Lower leg skin (tissue), 4 donors: ENCODE data around the gene BAG2. TPM values are rescaled to one million over a fixed set of nuclear protein-coding genes. Genes with fewer than 3 reads are reported as not detected.
A peak's percentile ranks its signal among the peaks of the same experiment; 100 is the strongest.

Experiments used
- DNase-seq, 2 donors: peaks; one replicate each; pipeline ENCODE4 v3.0.0-alpha.2; 2019; ENCODE audit warnings: low spot score in 2 of 2
- H3K4me3 ChIP-seq: fragments of 200-600 bp; sonication (generic); 2 replicates; pipeline ENCODE4 v1.5.1; 2017; ENCODE audit warnings: mild to moderate bottlenecking, low read depth; ENCODE audit not compliant: poor library complexity, severe bottlenecking
- POLR2A ChIP-seq, 2 donors: fragments of 450-650 bp; IDR thresholded peaks; one replicate each; pipeline ENCODE4 v1.6.1; 2016 to 2017; ENCODE audit warnings: antibody characterized with exemption in 2 of 2, mild to moderate bottlenecking in 1 of 2, moderate library complexity in 1 of 2
- WGBS, 2 donors: methylation state at CpG; one replicate each; pipeline ENCODE4 v1.1.5; 2018; 5-methylcytosine and 5-hydroxymethylcytosine counted together
- intact Hi-C: fragments of 100-400 bp; cut with DNase I; formaldehyde crosslinking; loops from one replicate; pipeline ENCODE4 v1.15.0; 2023; ENCODE audit warnings: low total_unique reads
- total RNA-seq, 4 donors: library from RNA; depleted of rRNA; stranded (reverse); fragments of >200 nt; gene quantifications; one replicate each; pipeline ENCODE4 v1.1.0, GENCODE V29; 2016
- TF ChIP-seq, protein P1 (sequence below), 3 donors: fragments of 450-650 bp; IDR thresholded peaks; one replicate each; pipeline ENCODE4 v1.5.1; 2016; ENCODE audit warnings: antibody characterized with exemption in 3 of 3, mild to moderate bottlenecking in 3 of 3, moderate library complexity in 2 of 3

Gene BAG2
- total RNA-seq, 4 donors from 2014 or later: 0.49 to 1.2 (median 1.0) TPM

DNA sequence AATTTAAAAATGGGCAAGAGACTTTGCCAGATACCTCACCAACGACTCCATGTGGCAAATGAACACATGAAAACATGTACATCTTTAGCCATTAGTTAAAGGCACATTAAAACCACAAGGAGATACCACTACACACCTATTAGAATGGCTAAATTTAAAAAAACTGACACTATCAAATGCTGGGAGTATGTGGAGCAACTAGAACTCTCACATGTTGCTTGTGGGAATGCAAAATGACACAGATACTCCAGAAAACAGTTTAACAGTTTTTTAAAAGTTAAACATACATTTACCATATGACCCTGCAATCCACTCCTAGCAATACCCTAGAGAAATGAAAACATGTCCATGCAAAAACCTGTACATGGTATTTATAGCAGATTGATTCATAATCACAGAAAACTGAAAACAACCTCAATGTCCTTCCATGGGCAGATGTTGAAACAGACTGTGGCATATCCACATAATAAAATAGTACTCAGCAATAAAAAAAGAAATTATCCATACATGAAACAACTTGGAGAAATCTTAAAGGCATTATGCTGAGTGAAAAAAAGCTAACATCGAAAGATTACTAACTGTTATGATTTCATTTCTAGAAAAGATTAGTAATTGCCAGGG, 48.1 kb downstream of the BAG2 start:
- intact Hi-C loops: no loop called here
- H3K4me3 ChIP-seq: no peak overlapping the region
- TF ChIP-seq, protein P1, sequence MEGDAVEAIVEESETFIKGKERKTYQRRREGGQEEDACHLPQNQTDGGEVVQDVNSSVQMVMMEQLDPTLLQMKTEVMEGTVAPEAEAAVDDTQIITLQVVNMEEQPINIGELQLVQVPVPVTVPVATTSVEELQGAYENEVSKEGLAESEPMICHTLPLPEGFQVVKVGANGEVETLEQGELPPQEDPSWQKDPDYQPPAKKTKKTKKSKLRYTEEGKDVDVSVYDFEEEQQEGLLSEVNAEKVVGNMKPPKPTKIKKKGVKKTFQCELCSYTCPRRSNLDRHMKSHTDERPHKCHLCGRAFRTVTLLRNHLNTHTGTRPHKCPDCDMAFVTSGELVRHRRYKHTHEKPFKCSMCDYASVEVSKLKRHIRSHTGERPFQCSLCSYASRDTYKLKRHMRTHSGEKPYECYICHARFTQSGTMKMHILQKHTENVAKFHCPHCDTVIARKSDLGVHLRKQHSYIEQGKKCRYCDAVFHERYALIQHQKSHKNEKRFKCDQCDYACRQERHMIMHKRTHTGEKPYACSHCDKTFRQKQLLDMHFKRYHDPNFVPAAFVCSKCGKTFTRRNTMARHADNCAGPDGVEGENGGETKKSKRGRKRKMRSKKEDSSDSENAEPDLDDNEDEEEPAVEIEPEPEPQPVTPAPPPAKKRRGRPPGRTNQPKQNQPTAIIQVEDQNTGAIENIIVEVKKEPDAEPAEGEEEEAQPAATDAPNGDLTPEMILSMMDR (IDR thresholded peaks at IDR 0.05): no peak
- no peak for TF ChIP-seq POLR2A (IDR thresholded peaks at IDR 0.05)
- WGBS, 2 donors: 87 to 88% methylated on average over 2 of the region's 2 CpGs
- no peak for DNase-seq

DNA sequence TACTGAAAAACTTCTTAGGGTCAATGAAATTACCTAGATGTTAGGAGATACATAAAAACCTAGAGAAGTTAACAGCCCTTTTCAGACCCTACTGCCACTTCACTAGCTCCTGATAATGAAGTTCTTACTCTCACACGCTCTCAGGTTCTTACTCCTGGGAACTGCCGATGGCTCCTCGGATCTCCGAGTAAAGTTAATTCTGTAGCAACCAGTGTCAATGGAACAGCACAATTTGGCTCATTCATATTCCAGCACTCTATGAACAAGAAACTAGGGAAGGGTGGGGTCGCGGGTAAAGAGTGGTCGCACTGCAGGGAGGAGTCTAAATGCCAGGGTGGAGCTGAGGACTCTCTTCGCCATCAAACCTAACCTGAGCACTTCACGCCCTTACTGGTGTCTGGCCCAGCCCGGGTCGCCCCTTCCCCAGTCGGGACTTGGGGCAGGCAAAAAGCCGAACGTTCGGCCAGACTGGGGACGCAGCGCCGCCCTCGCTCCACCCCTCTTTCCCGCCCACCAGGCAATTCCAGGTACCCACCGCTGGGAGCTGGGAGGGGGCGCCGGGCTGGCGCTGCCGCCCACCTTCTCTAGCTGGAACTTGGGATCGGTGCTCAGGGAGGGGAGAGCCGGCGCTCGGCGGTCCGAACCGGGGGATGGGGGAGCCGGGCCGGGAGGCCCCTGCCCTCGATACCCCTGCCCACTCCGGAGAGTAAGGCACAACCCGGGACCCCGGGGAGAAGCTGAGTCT, 49.2 kb downstream of the BAG2 start:
- DNase-seq: peak; percentile 19 to 90
- TF ChIP-seq, protein P1 (IDR thresholded peaks at IDR 0.05): no peak
- no peak for TF ChIP-seq POLR2A (IDR thresholded peaks at IDR 0.05)
- peak overlapping the region; percentile 66 for H3K4me3 ChIP-seq
- intact Hi-C loops: no loop called here
- 0 to 2% methylated on average over 15 to 32 of the region's 38 CpGs for WGBS, 2 donors

DNA sequence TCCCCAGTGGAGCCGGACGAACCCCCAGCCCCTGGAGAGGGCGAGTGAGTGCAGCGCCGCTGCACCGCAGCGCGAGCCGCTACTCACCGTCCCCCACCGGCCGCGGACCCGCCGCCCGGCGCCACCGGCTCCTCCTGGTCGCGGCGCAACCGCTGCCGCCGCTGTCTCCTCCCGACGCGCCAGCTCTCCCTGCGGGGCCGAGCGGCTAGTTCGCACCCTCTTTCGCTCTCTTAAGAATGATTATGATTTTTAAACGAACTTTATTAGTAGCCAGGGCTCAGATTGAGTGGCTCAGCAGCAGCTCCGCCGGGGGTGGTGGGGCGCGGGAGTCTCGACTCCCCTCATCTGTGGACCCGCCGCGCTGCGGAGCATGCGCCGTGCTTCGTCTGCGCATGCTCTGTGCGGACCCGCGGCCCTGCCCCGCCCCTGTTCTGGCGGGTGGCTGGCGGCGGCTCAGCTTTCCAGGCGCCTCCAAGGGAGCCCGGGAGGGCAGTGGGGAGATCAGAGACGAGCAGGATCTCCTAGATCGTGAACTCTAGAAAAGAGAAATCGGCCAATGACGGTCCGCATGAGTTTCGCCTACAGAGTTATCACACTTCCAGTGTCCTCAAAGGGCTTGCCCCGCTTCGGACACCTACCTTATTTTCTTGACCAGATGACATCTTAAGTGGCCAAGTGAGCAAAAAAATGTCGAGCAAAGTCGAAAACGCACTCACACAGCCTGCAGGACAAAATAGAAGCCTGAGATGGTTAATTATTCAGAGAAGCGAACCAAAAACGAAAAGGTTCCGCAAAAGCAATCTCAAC, 50.0 kb downstream of the BAG2 start, which contains the start of gene RAB23:
RAB23 (minus strand) TSS at position 372 of the 807 bp plus-strand sequence. CDS start 11,927 bp downstream, outside the sequence.
- TF ChIP-seq, protein P1 (IDR thresholded peaks at IDR 0.05): no peak
- TF ChIP-seq POLR2A (IDR thresholded peaks at IDR 0.05): peak in 1 of 2 donors; percentile 41
- intact Hi-C loops: no loop called here
- peak within 1 kb of the TSS; percentile 66 for H3K4me3 ChIP-seq
- 1% methylated on average over 62 to 63 of the region's 69 CpGs for WGBS, 2 donors
- DNase-seq: peak; percentile 68 to 96

DNA sequence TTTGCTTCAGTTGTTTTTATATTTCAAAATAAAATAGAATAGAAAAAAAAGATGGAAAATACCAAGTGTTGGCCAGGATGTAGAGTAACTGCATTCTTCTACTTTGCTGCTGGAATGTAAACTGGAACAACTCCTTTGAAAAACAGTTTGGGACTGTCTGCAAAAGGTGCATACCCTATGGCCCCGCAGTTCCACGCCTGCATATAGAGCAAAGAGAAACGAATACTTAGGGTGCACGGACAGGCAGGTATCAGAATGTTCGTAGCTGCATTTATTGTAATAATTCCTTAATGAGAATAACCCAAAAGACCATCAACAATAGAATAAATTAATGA, 50.6 kb downstream of the BAG2 start:
- H3K4me3 ChIP-seq: peak overlapping the region; percentile 66
- intact Hi-C loops: no loop called here
- no peak for DNase-seq
- TF ChIP-seq, protein P1 (IDR thresholded peaks at IDR 0.05): no peak
- TF ChIP-seq POLR2A (IDR thresholded peaks at IDR 0.05): no peak
- 17 to 34% methylated on average over 5 of the region's 5 CpGs for WGBS, 2 donors

DNA sequence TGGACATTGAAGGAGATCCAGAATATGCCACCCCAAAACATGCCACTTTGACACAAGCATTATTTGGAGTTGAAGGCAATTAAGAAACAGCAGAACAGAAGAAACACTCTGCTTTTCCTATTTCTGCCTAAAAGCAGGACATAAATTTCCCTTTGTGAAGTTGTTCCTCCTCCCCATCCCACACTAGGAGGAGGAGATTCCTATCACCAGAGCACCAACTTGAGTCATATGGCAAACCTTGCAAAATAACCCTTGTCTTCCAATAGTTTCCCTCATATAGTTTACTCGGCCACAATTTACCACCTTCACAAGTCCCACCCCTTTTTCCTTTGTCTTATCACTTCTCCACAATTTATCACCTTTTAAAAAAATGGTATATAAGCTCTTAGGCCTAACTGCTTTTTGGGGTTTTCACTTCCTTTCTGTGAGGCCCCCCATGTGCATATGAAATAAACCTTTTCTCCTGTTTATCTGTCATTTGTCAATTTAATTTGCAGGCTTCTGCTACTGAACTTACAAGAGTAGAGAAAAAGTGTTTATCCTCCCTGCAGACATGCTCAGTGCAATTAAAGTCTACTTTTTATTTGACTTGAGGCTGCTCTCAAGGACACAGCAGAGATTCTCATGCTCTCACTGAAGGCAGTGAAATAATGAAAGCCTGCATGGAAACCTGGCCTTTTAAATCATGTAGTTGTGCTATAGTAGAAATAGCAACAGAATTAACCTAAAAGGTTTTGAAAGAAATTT, 52.8 kb downstream of the BAG2 start:
- intact Hi-C loops: no loop called here
- no peak overlapping the region for H3K4me3 ChIP-seq
- no peak for DNase-seq
- 32 to 48% methylated on average over 1 of the region's 1 CpG for WGBS, 2 donors
- TF ChIP-seq, protein P1 (IDR thresholded peaks at IDR 0.05): no peak
- TF ChIP-seq POLR2A (IDR thresholded peaks at IDR 0.05): no peak
